Endodermal cell (in vitro differentiated cells): Measurements from ENCODE around the gene GALNT6. TPM values are rescaled to one million over a fixed set of nuclear protein-coding genes. Genes with fewer than 3 reads are reported as not detected.

ENCODE experiments used
- DNase-seq: peaks from one replicate; pipeline ENCODE4 v3.0.0-alpha.2; 2017
- H3K27ac ChIP-seq: 2 replicates; pipeline ENCODE4 v1.5.1; 2013; ENCODE audit warnings: mild to moderate bottlenecking, low read depth, low read length, moderate library complexity
- H3K27me3 ChIP-seq: 2 replicates; pipeline ENCODE4 v1.6.1; 2013; ENCODE audit warnings: mild to moderate bottlenecking, low read length, moderate library complexity; ENCODE audit not compliant: insufficient read depth, control insufficient read depth, poor library complexity, severe bottlenecking
- H3K36me3 ChIP-seq: 2 replicates; pipeline ENCODE4 v1.7.0; 2013; ENCODE audit warnings: mild to moderate bottlenecking, low read length, moderate library complexity; ENCODE audit not compliant: control insufficient read depth, insufficient read depth
- H3K4me1 ChIP-seq: one replicate; pipeline ENCODE4 v1.7.0; 2013; ENCODE audit warnings: low read length; ENCODE audit not compliant: control insufficient read depth, insufficient read depth
- H3K4me3 ChIP-seq: 2 replicates; pipeline ENCODE4 v1.5.1; 2013; ENCODE audit warnings: mild to moderate bottlenecking, low read length, moderate library complexity
- H3K9ac ChIP-seq: 2 replicates; pipeline ENCODE4 v1.6.1; 2013; ENCODE audit warnings: mild to moderate bottlenecking, low read length, moderate library complexity; ENCODE audit not compliant: poor library complexity, severe bottlenecking; ENCODE audit errors: extremely low read depth
- H3K9me3 ChIP-seq: 2 replicates; pipeline ENCODE4 v1.6.1; 2013; ENCODE audit warnings: mild to moderate bottlenecking, low read length, moderate library complexity; ENCODE audit not compliant: control insufficient read depth
- H3K27ac Mint-ChIP-seq: 2 replicates; pipeline ENCODE4 v1.8.0; 2020; ENCODE audit warnings: mixed read lengths
- H3K27me3 Mint-ChIP-seq: 2 replicates; pipeline ENCODE4 v1.8.0; 2021; ENCODE audit warnings: mild to moderate bottlenecking, mixed read lengths; ENCODE audit not compliant: insufficient read depth
- H3K36me3 Mint-ChIP-seq: 2 replicates; pipeline ENCODE4 v1.8.0; 2020; ENCODE audit warnings: low read depth, mixed read lengths
- H3K4me1 Mint-ChIP-seq: 2 replicates; pipeline ENCODE4 v1.8.0; 2020; ENCODE audit warnings: mixed read lengths
- H3K4me3 Mint-ChIP-seq: 2 replicates; pipeline ENCODE4 v1.8.0; 2020; ENCODE audit warnings: mild to moderate bottlenecking, moderate library complexity, mixed read lengths
- H3K9me3 Mint-ChIP-seq: 2 replicates; pipeline ENCODE4 v1.8.0; 2020; ENCODE audit warnings: mild to moderate bottlenecking, mixed read lengths
- WGBS, 2 experiments: methylation state at CpG; one replicate each; pipeline versions ENCODE4 v1.1.5 to v1.1.7; 2013; ENCODE audit warnings: missing lambda C conversion rate in 2 of 2, mixed read lengths in 1 of 2; ENCODE audit not compliant: insufficient coverage in 1 of 2, insufficient read length in 1 of 2; 5-methylcytosine and 5-hydroxymethylcytosine counted together
- total RNA-seq, 2 donors: library from RNA; stranded (reverse); fragmentation: NEBNext Ultra II Directional in 1 of 2; extraction: Animal tissue kit (Norgen Biotek cat#: 25700) in 1 of 2; gene quantifications; 2 replicates in 1 of 2; 3 replicates in 1 of 2; pipeline ENCODE4 v1.2.1, GENCODE V29; 2021
- TF ChIP-seq, protein P1 (sequence below): fragments of 200-600 bp; sonication (generic); conservative IDR thresholded peaks from 2 replicates; pipeline ENCODE4 v1.5.0; 2021; ENCODE audit warnings: antibody characterized with exemption, mild to moderate bottlenecking

GALNT6 gene
- total RNA-seq, 2 donors from 2014 or later = 13.9 to 19.1 TPM

- H3K9ac ChIP-seq = no peak within 1 kb of the TSS
- no peaks in the 10 kb centered on the region for H3K27me3 Mint-ChIP-seq
- peaks cover 17% of the 10 kb centered on the region for H3K4me1 ChIP-seq
- H3K4me1 Mint-ChIP-seq = peaks cover 45% of the 10 kb centered on the region
- no peaks in the 10 kb centered on the region for H3K9me3 Mint-ChIP-seq
- TF ChIP-seq, protein P1, sequence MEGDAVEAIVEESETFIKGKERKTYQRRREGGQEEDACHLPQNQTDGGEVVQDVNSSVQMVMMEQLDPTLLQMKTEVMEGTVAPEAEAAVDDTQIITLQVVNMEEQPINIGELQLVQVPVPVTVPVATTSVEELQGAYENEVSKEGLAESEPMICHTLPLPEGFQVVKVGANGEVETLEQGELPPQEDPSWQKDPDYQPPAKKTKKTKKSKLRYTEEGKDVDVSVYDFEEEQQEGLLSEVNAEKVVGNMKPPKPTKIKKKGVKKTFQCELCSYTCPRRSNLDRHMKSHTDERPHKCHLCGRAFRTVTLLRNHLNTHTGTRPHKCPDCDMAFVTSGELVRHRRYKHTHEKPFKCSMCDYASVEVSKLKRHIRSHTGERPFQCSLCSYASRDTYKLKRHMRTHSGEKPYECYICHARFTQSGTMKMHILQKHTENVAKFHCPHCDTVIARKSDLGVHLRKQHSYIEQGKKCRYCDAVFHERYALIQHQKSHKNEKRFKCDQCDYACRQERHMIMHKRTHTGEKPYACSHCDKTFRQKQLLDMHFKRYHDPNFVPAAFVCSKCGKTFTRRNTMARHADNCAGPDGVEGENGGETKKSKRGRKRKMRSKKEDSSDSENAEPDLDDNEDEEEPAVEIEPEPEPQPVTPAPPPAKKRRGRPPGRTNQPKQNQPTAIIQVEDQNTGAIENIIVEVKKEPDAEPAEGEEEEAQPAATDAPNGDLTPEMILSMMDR = no peak
- DNase-seq = no peak
- 96 to 97% methylated on average over 46 to 60 of the region's 60 CpGs for WGBS, 2 experiments
- H3K36me3 Mint-ChIP-seq = no peaks in the 10 kb centered on the region
- peak within 1 kb of the TSS; percentile 10 for H3K27ac Mint-ChIP-seq
- no peak within 1 kb of the TSS for H3K4me3 ChIP-seq
- H3K9me3 ChIP-seq = no peaks in the 10 kb centered on the region
- no peaks in the 10 kb centered on the region for H3K36me3 ChIP-seq
- H3K27ac ChIP-seq = no peak within 1 kb of the TSS
- no peak within 1 kb of the TSS for H3K4me3 Mint-ChIP-seq
- no peaks in the 10 kb centered on the region for H3K27me3 ChIP-seq
Measured at GRCh38 chr12:51323966-51324895, 67.0 kb downstream of the GALNT6 start, which contains the start of gene BIN2. Gene BIN2 (minus strand): TSS chr12:51324174. CDS start chr12:51324102, 72 bp downstream.

DNA sequence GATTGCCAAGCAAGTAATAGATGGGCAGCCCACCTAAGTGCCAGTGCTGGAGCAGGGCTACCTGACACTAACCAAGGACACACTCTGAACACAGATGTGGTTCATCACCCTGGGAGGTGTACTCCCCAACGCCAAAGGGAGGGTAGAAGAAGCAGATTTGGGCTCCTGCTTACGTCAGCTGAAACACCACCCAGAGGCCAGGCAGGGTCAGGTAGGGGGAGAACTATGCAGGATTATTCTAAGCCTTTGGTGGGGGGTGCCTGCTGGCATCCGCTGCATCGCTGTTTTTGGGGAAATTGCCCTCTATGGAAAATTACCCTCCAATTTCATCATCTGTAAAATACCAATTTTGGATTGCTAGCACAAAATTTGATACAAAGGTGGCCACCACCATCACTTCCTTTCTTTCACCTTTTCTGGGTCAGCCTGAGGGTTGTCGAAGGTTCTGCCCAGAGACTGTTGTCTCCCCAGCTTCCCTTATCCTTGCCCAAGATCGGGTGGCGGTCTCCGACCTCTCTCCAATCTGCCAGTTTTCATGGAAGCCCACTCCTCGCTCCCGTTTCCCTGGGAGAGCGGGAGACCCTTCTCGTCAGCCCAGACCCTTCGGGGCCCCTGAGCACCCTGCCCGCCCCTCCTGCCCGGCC is 67.8 kb downstream of the GALNT6 start:
- Mint-ChIP-seq H3K4me3 (no peak overlapping the region), H3K4me1 (peaks cover 52% of the 10 kb centered on the region), H3K27me3 (no peaks in the 10 kb centered on the region), H3K27ac (no peak overlapping the region), H3K36me3 (no peaks in the 10 kb centered on the region), H3K9me3 (no peaks in the 10 kb centered on the region)
- no peak overlapping the region for H3K27ac ChIP-seq
- no peak for DNase-seq
- TF ChIP-seq, protein P1 = no peak
- H3K9me3 ChIP-seq = no peaks in the 10 kb centered on the region
- no peaks in the 10 kb centered on the region for H3K27me3 ChIP-seq
- no peak overlapping the region for H3K4me3 ChIP-seq
- peaks cover 24% of the 10 kb centered on the region for H3K4me1 ChIP-seq
- H3K9ac ChIP-seq = no peak overlapping the region
- WGBS, 2 experiments = 93 to 94% methylated on average over 12 to 15 of the region's 15 CpGs
- no peaks in the 10 kb centered on the region for H3K36me3 ChIP-seq

DNA sequence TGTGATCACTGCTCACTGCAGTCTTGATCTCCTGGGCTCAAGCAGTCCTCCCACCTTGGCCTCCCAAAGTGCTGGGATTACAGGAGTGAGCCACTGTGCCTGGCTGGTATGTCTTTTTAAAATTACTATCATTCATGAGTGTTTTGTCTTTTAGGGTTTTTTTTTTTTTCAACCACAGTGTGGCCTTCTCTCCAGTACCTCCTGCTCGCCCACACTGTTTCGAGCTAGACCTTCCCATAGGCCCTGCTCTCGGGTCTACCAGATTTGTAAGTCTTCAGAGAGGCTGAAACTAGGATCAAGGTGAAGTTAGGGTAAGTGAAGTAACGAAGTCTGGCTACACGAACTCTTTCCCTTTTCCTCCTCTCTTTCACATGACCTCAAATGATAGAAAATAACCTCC is 68.8 kb downstream of the GALNT6 start:
- peaks cover 3% of the 10 kb centered on the region for H3K9me3 Mint-ChIP-seq
- H3K27ac ChIP-seq = no peak overlapping the region
- no peaks in the 10 kb centered on the region for H3K36me3 ChIP-seq
- H3K4me3 Mint-ChIP-seq = no peak overlapping the region
- 83 to 100% methylated on average over 2 to 5 of the region's 5 CpGs for WGBS, 2 experiments
- no peaks in the 10 kb centered on the region for H3K9me3 ChIP-seq
- no peak overlapping the region for H3K4me3 ChIP-seq
- peaks cover 2% of the 10 kb centered on the region for H3K36me3 Mint-ChIP-seq
- H3K27me3 Mint-ChIP-seq = no peaks in the 10 kb centered on the region
- peaks cover 56% of the 10 kb centered on the region for H3K4me1 Mint-ChIP-seq
- TF ChIP-seq, protein P1 = no peak
- peak overlapping the region; percentile 75 for H3K27ac Mint-ChIP-seq
- no peaks in the 10 kb centered on the region for H3K27me3 ChIP-seq
- no peak for DNase-seq
- no peak overlapping the region for H3K9ac ChIP-seq
- peaks cover 24% of the 10 kb centered on the region for H3K4me1 ChIP-seq
